GM23248 (cell line): ENCODE measurements around the gene DCAF6.

Experiments used
- EZH2 ChIP-seq: fragments of 200-600 bp; sonication (generic); IDR thresholded peaks from 2 replicates; pipeline ENCODE4 v1.6.1; 2018; ENCODE audit warnings: antibody characterized with exemption, mild to moderate bottlenecking; ENCODE audit not compliant: insufficient read depth, poor library complexity, severe bottlenecking
- EZH2phosphoT487 ChIP-seq: fragments of 200-600 bp; sonication (generic); IDR thresholded peaks from 2 replicates; pipeline ENCODE4 v1.6.1; 2018; ENCODE audit warnings: antibody characterized with exemption, moderate library complexity, mild to moderate bottlenecking, low read depth; ENCODE audit not compliant: insufficient read depth

- TF ChIP-seq EZH2, result no peak
- no peak for TF ChIP-seq EZH2phosphoT487
Measured at GRCh38 chr1:167928457-167928852, 8.0 kb upstream of the DCAF6 start.
